Heart left ventricle (tissue), 13 donors: ENCODE data around the gene SMKR1.

Experiments
- POLR2A ChIP-seq, 2 donors: fragments of 450-650 bp; IDR thresholded peaks; one replicate each; pipeline ENCODE4 v1.6.1; 2017; ENCODE audit warnings: antibody characterized with exemption in 2 of 2, mild to moderate bottlenecking in 2 of 2, moderate library complexity in 2 of 2
- TF ChIP-seq, protein P1 (sequence below), 12 donors: fragments of 200-600 bp; sonication (generic) in 4 of 12; IDR thresholded peaks; one replicate each; pipeline versions ENCODE4 v1.5.0 to v1.8.0; 2018 to 2022; ENCODE audit warnings: antibody characterized with exemption in 12 of 12, mild to moderate bottlenecking in 5 of 12
- donor health status: ischemic (EF 13 %, LVEDD 7.1; RV severe dilation, severe dysfunction).
- donor health status: DM: no; HTN: yes; CAD: no.
- donor health status: DM: no; HTN: no; CAD: no.
- donor health status: ischemic (EF 25% LVEDD 6.9; RV normal size, moderate dysfunction).
- donor health status: ischemic (EF 25% LVEDD 5.7; RV mildly dilated, moderate dysfunction).
- donor health status: ischemic (EF 35%, LVEDD 5.7; RV mildly dilated, moderate dysfunction).
- donor health status: nonischemic (EF 11% LVEDD 7.7; RV severe dilation, severe dysfunction).
- donor health status: DM: yes; HTN: yes; CAD: no.
- donor health status: PGD.
- donor health status: ischemic (EF 29% LVEDD 5.4; RV normal size, mild dysfunction).
- donor health status: nonischemic (EF 23%, LVEDD 6.1; RV moderate dilation, normal function).

DNA sequence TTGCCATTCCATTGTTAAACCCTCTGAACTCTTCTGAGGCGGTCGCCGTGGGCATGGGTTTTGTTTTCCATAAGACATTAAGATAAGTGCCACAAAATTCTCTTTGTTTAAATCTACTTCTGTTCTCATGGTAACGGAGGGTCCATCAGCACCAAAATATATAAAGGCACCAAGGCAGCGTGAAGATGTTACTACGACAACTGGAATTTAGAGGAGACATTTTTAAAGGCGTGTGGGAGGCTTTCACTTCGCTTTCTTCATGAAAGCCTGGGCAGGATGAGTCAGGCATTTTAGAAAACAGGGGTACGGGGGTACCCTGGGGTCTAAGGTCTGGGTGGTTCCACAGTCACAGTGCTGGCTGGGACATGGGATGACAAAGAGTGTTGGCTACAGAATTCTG, 34.0 kb downstream of the SMKR1 start:
- TF ChIP-seq, protein P1, sequence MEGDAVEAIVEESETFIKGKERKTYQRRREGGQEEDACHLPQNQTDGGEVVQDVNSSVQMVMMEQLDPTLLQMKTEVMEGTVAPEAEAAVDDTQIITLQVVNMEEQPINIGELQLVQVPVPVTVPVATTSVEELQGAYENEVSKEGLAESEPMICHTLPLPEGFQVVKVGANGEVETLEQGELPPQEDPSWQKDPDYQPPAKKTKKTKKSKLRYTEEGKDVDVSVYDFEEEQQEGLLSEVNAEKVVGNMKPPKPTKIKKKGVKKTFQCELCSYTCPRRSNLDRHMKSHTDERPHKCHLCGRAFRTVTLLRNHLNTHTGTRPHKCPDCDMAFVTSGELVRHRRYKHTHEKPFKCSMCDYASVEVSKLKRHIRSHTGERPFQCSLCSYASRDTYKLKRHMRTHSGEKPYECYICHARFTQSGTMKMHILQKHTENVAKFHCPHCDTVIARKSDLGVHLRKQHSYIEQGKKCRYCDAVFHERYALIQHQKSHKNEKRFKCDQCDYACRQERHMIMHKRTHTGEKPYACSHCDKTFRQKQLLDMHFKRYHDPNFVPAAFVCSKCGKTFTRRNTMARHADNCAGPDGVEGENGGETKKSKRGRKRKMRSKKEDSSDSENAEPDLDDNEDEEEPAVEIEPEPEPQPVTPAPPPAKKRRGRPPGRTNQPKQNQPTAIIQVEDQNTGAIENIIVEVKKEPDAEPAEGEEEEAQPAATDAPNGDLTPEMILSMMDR (IDR thresholded peaks at IDR 0.05) = no peak
- TF ChIP-seq POLR2A (IDR thresholded peaks at IDR 0.05) = no peak
